GM19438 (cell line): Measurements from ENCODE around the gene FKBP11.

Source experiments
- ATAC-seq: cut with Tn5 transposase; IDR thresholded peaks from one replicate; pipeline ENCODE4 v1.9.1; 2021; ENCODE audit warnings: low read depth; ENCODE audit not compliant: unreplicated experiment

The FKBP11 gene

GRCh38 chr12:48925304-48926011 lies at the start of gene FKBP11:
FKBP11 (minus strand) TSS chr12:48925492; CDS start chr12:48925428, 64 bp downstream.
- ATAC-seq, result peak; percentile 67

- ATAC-seq, result no peak
Observed at GRCh38 chr12:48973941-48974673, 48.8 kb upstream of the FKBP11 start.

GRCh38 chr12:48973531-48973930 lies 48.2 kb upstream of the FKBP11 start:
- no peak for ATAC-seq

GRCh38 chr12:48972952-48973483 lies 47.7 kb upstream of the FKBP11 start:
- no peak for ATAC-seq

GRCh38 chr12:48972213-48972951 lies 47.1 kb upstream of the FKBP11 start:
- no peak for ATAC-seq

- ATAC-seq, result no peak
Observed at GRCh38 chr12:48970702-48971334, 45.5 kb upstream of the FKBP11 start.

- no peak for ATAC-seq
Observed at GRCh38 chr12:48969833-48970701, 44.8 kb upstream of the FKBP11 start.

GRCh38 chr12:48969160-48969771 lies 44.0 kb upstream of the FKBP11 start:
- ATAC-seq, result no peak

- ATAC-seq, result no peak
Observed at GRCh38 chr12:48968467-48968866, 43.2 kb upstream of the FKBP11 start.

GRCh38 chr12:48967991-48968390 lies 42.7 kb upstream of the FKBP11 start:
- ATAC-seq, result no peak

GRCh38 chr12:48966177-48966895 lies 41.0 kb upstream of the FKBP11 start:
- ATAC-seq, result no peak

GRCh38 chr12:48965298-48965838 lies 40.1 kb upstream of the FKBP11 start:
- ATAC-seq, result no peak

GRCh38 chr12:48961801-48962200 lies 36.5 kb upstream of the FKBP11 start:
- ATAC-seq, result no peak

- ATAC-seq, result no peak
Observed at GRCh38 chr12:48961331-48961730, 36.0 kb upstream of the FKBP11 start.

- no peak for ATAC-seq
Observed at GRCh38 chr12:48960834-48961233, 35.5 kb upstream of the FKBP11 start.

- no peak for ATAC-seq
Observed at GRCh38 chr12:48958049-48958388, 32.7 kb upstream of the FKBP11 start.

GRCh38 chr12:48957141-48958048 lies 32.1 kb upstream of the FKBP11 start, which contains the start of gene ARF3:
ARF3 (minus strand) TSS chr12:48957487; CDS start chr12:48941095, 16,392 bp downstream.
- peak; percentile 84 for ATAC-seq
